A204.1 (cell line): ENCODE data around the gene FCRL1.

Source experiments
- FAIRE-seq: peaks from 2 replicates; lab custom pipeline; 2012; peaks lifted over from hg19 to GRCh38; lab: Jason Lieb, UNC

Gene FCRL1

DNA sequence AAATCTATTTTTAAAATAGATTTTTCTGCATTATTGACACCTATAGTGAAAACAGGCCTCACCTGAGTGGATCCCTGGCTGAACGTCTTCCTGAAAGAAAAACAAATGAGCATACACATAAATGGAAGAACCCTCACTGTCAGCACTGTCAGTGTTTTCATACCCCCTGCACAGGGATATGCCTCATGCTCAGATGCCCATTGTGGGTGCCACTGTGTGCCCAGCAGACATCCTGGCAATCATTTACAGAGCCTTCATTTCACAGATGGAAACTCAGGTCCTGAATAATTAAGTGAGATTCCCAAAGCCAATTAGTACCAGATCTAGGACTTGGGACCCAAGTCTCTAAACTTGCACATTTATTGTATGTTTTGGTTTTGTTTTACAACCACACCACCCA, 19.9 kb downstream of the FCRL1 start:
- no peak for FAIRE-seq

DNA sequence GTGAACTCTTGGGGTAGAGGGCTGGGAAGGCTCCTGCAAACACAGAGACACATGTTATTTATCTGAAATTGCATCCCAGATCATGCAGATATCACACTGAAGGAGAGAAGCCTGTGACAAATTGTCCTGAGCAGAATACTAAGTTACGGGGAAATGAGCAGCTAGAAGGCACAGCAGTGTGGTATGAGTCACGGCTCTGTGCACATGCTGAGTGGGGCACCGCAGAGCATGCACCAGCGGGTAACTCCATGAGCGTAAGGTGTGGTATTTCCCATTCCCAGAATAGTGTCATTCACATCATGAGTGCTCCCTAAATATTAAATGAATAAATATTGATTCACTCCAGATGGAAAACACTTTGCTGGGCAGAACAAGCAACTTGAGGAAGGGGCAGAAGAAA, 21.7 kb downstream of the FCRL1 start:
- FAIRE-seq, result no peak

DNA sequence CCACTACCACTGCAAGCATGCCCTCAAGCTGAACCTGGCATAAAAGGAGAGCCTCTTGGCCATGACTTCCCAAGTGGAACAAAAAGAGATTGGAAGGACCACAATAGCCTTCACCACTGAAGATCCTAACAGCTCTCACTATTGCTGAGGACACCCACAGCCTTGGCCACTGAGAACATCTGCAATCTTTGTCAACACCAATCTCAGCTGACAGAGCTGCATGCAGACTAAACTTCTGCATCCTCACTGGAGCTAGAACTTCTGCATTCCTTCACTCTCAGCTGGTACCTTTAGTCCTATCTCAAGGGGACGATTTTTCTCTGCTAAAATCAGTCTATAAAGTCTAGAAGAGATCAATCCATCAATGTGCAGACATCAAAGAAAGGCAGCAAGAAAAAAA, 34.7 kb downstream of the FCRL1 start:
- FAIRE-seq, result no peak

DNA sequence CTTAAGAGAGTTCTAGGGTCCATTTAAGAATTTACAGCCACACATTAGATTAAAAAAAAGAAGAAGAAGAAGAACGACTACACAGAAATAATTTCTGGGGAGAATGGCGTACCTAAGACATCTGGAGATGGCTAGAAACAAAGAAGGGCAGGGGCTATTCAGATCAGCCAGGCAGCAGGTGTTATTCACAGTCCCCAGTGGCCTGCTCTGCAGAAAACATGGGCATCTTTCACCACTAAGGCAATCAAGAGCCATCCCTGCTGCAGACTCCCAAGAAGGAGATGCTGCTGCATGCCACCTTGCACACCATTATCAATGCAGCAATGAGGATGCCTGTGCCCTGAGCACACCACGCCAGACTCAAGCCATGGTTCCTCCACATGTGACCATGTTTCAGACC, 35.1 kb downstream of the FCRL1 start:
- no peak for FAIRE-seq

DNA sequence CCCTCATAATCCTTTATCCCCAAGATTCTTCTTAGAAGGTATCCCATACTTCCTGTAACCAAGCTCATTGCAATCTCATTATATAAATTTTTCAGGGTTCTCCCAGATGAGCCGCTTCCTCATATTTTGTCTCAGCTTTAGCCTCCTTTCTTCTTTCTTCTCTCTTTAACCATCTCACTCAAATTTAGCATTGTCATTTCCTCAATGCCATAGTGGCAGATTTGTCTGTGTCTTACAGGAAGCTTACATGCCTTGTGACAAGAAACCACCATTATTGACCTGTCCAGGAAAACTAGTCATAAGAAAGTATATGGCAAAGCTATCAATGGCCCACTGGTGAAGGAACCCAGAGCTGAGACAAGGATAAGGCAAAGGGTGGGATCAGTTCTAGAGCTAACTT, 37.0 kb downstream of the FCRL1 start:
- no peak for FAIRE-seq

DNA sequence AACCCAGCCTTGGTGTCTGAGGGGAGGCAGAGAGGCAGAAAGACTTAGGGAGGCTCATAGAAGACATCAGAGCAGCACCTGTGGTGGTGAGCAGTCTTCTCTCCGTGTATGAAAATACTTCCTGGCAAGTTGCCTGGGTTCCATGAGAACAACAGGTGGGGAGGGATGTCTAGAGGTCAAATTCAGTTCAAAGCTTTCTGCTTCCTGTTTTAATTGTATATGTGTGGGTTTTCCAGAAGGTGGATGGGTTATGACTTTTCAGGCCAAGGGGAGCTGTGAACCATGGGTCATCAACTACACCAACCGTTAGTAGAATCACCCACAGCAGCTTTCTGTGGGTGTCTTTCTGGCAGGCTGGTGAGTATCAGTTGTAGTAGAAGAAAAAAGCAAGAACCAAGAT, 38.9 kb downstream of the FCRL1 start:
- FAIRE-seq, result no peak

DNA sequence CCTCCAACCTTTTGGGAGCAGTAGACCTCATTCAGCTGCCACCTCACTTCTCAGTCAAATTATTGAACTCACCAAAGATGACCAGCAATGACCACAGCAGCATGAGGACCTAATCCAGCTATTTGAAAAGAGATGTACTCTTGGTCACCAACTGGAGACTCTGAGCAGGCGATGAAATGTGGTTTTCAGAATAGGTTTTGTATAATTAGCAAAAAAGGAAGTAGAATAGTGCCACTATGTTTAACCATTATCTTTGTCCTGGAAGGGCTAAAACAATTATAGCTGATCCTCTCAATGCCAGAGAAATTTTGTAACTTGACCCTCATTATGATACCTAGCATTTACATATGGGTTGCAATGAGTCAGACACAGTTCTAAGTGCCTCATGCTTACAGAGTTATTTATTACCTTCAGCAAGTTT, 42.9 kb downstream of the FCRL1 start, which contains the start of gene FCRL2:
Gene FCRL2 (minus strand): TSS at position 162 of the 421 bp plus-strand sequence. CDS start 59 bp downstream, at position 103.
- no peak for FAIRE-seq

DNA sequence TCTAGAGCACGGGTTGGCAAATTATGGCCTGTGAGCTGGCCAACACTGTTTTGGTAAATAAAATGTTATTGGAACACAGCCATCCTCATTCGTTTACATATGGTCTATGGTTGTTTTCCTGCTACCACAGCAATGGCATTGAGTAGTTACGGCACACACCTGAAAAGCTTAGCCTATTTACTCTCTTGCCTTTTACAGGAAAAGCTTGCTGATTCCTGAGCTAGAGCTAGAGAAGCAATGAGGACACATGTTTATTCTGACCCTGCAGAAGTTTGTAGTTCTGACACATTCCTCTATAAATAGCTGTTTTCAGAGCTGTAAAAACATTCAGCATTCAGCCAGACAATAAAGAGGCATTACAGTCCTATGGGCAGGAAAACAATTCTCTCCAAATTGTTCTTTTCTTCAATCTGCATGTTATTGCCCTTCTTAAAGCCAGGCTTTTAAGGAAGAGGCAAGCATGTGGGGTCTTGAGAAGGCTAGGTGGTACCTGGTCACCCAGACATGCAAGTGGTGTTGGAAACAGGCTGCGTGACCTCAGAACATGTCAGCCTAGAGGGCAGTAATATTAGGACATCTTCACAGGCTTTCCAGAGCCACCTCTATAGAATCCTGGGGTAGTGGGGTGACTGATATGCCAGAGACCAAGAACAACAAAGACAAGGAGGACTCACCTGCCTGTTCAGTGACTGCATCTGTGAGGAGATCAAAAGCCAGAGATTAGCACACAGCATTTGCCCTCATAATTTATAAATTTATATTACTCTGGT, 44.6 kb downstream of the FCRL1 start:
- no peak for FAIRE-seq

DNA sequence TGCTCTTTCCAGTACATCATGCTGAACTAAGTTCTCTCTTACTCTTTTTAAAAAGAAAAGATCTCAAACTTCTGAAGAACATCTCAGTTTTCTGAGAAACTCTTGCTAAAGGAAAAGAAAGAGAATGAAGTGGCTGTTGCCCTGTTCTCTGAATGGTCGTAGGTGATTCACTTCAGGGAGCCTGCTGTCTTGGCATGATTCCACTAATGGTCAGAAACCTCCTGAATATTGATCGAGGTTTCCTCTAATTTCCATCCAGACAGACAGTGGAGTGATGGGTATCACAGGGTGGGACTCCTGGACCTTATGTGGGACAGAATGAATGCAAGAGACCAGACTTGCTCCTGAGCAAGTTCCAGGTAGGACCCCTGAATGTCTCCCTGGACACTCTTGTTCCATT, 45.5 kb downstream of the FCRL1 start:
- FAIRE-seq, result no peak

DNA sequence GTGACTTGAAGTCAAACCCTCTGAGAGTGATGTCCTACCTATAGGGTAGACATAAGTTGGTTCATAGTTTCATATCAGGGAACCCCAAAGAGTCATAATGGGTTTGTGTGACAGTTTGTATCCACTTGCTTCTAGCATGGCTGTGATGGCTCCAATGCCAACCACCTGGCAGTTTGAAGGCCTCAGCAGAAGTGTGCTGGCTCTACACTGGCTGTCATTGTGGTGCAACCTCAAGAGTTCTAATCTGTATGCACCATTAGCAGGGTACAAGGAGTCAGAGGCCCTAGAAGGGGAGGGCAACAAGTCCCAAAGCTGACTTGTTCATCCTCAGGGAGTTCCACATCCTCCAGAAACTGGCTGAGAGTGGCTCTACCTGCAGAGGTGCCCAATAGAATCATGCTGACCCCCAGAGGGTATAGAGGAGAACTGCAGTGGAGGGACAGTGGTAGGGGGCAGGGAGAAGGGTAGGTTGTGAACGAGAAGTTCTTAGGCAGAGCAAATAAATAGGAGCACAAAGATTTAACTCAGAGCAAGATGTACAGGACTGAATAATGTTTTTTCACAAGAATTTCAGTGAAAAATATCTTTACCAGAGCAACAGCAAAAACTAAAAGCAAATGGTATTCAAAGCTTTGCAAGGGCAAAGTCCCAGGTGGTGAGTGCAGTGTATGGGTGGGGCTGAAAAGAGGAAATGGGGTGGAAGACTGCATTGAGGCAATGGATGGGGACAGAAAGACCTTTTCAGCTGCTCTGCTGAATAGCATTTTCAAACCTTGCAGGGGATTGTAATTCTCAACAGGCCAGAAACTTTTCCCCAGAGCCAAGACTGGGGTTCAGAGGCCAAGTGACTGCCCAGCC, 46.2 kb downstream of the FCRL1 start:
- FAIRE-seq, result no peak

DNA sequence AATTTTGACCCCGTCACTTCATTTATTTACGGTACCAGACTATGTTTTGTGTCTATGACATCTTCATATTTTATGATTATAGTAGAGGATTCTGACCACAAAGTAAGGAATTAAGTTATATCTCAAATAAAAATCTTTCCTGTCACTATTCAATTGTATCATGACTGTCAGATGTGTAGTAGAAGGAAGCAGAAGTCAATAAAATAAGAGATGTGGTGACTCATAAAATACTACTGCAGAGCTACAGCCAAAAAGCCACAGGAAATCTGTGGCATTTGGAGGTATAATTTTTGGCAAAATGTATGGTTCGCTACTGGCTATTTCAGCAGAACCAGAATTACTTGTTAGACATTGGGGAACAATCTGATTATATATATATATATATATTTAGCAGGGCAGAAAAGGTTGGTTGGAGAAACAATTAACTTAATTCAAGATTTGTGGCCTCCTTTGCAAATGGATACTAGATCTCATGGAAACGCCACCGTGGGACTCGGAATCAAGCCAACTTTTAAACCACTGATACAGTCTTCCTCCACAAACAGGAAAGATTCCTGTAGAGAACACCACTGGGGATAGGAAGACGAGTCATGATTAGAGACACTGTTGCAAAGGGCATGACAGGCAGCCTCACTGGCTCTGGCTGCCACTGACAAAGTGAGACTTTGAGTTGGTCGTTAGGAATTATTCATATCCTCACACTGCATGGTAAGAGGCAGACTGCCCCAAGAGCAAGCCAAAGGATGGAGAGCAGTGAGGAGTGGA, 48.1 kb downstream of the FCRL1 start:
- FAIRE-seq, result no peak

DNA sequence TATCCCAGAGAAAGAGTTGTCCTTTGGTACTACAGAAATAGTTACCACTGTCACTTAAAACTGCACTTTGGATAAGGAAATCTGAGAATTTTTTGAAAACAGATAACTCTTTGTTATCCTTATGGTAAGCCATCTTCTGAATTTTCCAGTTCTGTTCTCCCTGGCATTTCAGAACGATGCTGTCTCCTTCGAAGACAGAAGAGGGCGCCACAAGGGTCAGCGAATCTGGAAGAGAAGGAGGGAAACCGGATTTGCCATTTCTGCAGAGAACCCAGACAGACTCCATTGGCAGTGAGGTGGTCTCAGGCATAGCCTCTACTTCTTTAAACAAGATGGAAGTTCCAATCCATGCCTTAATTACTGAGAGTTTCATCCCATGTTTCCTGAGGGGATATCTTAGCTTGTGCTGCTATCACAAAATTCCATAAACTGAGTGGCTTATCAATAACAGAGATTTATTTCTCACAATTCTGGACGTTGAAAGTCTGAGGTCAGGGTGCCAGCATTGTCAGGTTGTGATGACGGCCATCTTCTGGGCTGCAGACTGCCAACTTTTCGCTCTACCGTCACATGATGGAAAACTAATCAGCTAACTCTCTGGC, 49.4 kb downstream of the FCRL1 start:
- FAIRE-seq, result no peak

DNA sequence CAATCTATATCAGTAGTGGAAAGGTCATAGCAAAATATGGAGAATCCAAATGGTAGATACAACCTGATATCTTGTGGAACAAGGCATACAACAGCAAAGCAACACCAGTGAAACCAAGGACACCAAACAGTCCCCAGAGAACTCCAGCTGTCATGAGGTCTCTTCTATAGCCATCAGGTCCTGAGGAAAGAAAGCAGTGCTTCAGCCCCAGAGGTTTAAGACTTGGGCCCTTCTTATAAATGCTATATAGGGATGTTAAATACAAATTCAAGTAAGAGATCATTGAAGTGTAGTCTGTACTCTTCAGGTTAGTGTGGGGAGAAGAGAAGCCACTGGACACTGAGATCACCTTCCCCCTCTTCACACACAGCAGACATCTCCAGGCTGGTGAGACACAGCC, 53.1 kb downstream of the FCRL1 start:
- FAIRE-seq, result no peak

DNA sequence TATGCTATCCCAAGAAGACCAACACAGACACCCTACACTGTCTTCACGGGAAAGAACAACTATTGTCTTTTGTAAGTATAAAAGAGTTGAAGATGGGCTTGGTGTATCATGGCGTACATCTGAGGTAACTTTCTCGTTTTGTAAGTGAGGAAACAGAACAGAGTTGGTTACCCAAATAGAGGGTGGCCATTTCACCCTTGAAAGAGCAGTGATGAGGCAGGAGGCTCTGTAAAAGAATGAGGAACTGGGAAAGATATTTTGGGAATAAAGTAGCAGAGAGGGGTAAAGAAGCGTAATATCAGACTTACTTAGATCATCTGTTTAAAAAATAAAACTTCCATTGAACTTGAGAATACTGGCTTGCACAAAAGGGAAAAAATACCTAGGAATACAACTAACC, 61.9 kb downstream of the FCRL1 start:
- no peak for FAIRE-seq

DNA sequence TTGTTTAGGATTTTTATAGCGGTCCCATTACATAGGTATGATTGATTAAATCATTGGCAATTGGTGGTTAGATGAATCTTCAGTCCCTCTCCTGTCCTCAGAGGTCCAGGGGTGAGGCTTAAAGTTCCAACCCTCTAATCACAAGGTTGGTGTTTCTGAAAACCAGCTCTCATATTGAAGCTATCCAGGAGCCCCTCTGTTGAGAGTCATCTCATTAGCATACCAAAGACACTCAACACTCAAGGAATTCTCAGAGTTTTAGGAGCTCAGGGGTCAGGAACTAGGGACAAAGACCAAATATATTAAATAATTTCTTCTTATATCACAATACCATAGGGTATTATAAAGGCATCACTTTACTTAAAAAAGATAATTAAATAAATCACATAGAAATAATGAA, 66.3 kb downstream of the FCRL1 start:
- no peak for FAIRE-seq

DNA sequence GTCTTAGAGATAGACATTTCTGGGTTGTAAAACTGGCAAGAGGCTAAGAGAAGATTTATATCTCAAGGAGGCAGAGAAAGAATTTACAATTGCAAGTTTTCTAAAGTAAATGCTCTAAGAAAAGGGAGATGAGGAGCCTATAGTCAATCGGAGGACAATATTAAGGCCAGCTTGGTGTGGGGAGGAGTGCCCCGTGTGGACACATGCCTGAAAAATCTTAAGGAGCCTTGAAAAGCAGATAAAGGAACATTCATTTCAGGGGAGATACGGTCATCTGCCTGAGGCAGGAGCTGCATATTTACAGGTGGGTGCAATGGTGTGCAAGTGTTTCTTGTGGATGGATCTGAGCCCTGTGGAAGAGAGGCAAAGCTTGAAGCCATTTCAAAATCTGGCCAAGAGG, 68.6 kb downstream of the FCRL1 start:
- no peak for FAIRE-seq

DNA sequence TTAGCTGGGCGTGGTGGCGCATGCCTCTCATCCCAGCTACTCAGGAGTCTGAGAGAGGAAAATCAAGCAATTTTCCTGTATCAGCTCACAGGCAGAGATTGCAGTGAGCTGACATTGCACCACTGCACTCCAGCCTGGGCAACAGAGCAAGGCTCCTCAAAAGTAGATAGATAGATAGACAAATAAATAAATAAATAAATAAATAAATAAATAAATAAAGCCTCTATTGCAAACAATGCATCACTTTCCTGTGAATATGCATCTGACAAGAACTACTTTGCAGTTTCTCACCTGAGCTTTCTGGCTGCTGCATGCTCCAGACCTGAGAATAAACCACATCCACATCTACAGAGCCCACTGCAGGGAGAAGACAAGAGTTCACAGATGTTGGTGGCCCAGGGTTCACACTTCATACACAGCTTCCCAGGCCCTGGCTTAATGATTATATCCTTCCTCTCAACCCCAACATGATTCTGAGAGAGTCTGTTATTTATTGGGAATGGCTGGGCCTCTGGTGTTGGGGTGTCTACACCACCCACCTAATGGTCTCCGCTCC, 71.6 kb downstream of the FCRL1 start:
- no peak for FAIRE-seq
